ENCODE data around the gene AJUBA.

DNA sequence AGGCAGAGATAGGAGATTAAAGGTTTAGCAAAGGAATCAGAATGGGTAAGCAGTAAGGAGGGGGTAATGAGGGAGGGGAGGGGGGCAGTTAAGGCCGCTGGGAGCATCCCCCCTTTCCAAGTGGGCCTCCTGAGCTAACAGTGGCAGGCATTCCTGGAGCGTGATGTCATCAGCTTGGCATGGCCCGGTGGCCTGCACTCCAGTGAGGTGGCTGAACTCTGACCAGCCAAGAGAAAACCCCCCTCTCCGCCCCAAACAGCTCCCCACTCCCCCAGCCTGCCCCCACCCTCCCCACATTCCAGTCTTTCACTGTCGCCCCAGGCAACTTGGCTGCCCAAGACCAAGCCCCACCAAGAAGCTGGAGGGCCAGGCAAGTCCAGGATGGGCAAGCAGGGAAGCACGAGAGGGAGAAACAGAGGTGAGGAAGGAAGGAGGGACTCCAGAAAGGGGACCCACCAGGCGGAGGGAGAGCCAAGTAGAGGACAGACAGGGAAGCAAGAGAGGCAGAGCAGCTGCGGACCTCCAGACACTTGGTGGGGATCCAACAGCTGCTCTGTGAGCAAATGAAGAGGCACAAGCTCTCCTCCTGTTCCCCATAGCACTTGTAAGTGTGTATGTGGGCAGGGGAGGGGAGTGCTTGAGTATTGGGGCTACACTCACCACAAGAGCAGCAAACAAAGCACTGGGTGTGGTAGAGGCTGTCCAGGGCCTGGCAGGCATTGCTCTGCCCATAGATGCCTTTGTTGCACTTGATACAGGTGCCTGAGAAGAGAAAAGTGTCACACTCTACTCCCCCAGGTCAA lies 4.5 kb downstream of the AJUBA start:
- TF ChIP-seq MAX (IDR thresholded peaks at IDR 0.05) (0 out of 2 replicates have a peak, but pooled peaks have one; percentile 20), ZBTB7A (IDR thresholded peaks at IDR 0.05; ENCODE audit: low read depth) (peak; percentile 73; the same call in 1 of the 2 replicates), TEAD4 (IDR thresholded peaks at IDR 0.05) (peak; percentile 96), YY1 (IDR thresholded peaks at IDR 0.05; ENCODE audit: low read depth) (no peak), EGR1 (IDR thresholded peaks at IDR 0.05) (no peak), TCF12 (IDR thresholded peaks at IDR 0.05; ENCODE audit: low read depth) (peak; percentile 35; the same call in 1 of the 2 replicates)
